GM23248 (cell line): ENCODE data around the gene AP4E1.

ENCODE experiments used
- EZH2 ChIP-seq: fragments of 200-600 bp; sonication (generic); IDR thresholded peaks from 2 replicates; pipeline ENCODE4 v1.6.1; 2018; ENCODE audit warnings: antibody characterized with exemption, mild to moderate bottlenecking; ENCODE audit not compliant: insufficient read depth, poor library complexity, severe bottlenecking
- EZH2phosphoT487 ChIP-seq: fragments of 200-600 bp; sonication (generic); IDR thresholded peaks from 2 replicates; pipeline ENCODE4 v1.6.1; 2018; ENCODE audit warnings: antibody characterized with exemption, moderate library complexity, mild to moderate bottlenecking, low read depth; ENCODE audit not compliant: insufficient read depth

GRCh38 chr15:50893976-50894375 is 14.5 kb upstream of the AP4E1 start:
- TF ChIP-seq EZH2phosphoT487 = no peak
- no peak for TF ChIP-seq EZH2
